GM23248 (cell line): ENCODE results near the gene ZNF174.

Experiments
- EZH2 ChIP-seq: fragments of 200-600 bp; sonication (generic); IDR thresholded peaks from 2 replicates; pipeline ENCODE4 v1.6.1; 2018; ENCODE audit warnings: antibody characterized with exemption, mild to moderate bottlenecking; ENCODE audit not compliant: insufficient read depth, poor library complexity, severe bottlenecking
- EZH2phosphoT487 ChIP-seq: fragments of 200-600 bp; sonication (generic); IDR thresholded peaks from 2 replicates; pipeline ENCODE4 v1.6.1; 2018; ENCODE audit warnings: antibody characterized with exemption, moderate library complexity, mild to moderate bottlenecking, low read depth; ENCODE audit not compliant: insufficient read depth

DNA sequence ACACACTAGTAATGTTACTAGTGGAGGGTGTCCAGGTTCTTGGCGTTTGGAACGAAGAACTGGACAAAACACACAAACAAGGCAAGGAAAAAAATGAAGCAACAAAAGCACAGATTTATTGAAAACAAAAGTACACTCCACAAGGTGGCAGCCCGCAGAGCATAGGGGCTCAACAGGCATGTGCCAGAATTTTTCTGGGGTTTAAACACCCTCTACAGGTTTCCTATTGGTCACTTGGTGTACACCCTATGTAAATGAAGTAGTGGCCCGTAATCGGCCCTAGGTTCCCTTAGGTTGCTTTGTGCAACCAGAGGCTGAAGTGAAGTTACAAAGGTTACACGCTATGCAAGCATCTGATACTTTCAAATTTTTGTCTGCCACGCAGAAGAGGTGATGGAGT, 37.2 kb upstream of the ZNF174 start:
- TF ChIP-seq EZH2 (no peak), EZH2phosphoT487 (no peak)
